Measurements from ENCODE around the gene TRABD. TPM values are rescaled to one million over a fixed set of nuclear protein-coding genes. Genes with fewer than 3 reads are reported as not detected.

The TRABD gene
- total RNA-seq, 1 donor from 2014 or later: 37.4 TPM

DNA sequence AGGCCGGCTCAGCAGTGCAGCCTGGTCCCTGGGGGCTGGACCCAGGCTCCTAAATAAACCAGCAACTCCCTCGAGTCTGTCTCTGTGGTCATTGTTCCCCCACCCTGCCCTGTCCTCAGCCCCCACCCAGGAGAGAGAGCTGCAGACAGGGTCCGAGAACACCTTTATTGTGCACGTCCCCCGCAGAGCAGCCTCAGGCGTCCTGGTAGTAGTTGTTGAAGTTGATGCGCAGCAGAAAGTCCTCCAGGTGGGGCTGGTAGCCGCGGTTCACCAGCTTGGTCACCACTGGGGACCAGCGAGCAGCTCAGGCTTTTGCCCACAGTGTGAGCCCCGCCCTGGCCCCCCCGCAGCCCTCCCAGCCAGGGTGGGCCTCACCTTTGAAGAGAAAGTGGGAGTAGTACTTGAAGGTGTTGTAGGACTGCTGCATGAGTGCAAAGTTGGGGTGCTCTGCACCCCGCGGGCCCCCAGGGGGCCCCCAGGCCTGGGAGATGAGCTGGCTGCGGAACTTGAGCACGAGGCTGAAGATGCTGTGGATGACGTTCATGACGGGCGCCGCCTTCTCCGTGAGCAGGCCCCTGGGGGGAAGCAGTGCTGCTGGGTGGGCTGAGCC is 31.9 kb downstream of the TRABD start:
- no peak for DNase-seq (ENCODE audit: low read depth)

- no peak for DNase-seq (ENCODE audit: low read depth)
Measured at GRCh38 chr22:50218153-50218995, 32.7 kb downstream of the TRABD start.

GRCh38 chr22:50218996-50219727 is 33.4 kb downstream of the TRABD start:
- peak; percentile 42 for DNase-seq (ENCODE audit: low read depth)

DNA sequence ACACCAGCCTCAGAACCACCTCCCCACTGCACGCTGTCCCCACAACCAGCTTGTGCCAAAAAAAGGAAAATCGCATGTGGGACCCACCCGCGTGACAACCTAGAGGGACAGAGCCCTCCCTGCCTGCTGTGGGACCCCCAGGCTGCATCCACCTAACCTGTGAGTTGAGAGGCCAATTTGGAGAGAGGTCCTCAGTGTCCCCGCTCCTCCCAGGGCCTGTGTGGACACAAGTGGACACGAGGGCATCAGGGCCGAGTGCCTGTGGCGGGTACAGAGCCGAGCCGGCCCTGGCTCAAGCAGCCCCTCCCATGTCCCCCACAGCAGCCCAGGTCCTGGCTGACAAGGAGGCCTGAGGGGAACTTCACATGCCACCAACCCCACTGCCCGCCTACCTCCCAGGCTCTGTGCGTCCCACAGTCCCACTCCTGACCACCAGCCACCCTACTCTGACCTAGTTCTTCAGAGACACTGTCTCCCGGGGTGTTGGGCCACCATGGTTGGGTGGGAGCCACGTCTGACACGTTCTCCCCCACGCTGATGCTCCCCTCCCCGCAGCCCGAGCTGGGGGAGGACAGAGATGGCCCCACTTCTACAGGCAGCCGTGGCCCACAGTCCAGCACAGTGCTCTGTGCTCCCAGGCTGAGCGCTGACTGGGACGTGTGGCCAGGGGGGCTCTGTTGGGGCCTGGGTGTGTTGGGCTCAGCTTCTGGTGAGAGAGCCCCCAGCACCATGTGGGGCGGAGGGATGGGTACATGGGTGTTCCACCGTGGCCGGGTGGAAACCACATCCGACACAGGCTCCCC is 34.3 kb downstream of the TRABD start:
- DNase-seq (ENCODE audit: low read depth): no peak

GRCh38 chr22:50220603-50221409 is 35.1 kb downstream of the TRABD start:
- no peak for DNase-seq (ENCODE audit: low read depth)

- no peak for DNase-seq (ENCODE audit: low read depth)
Measured at GRCh38 chr22:50221410-50222300, 35.9 kb downstream of the TRABD start.

DNA sequence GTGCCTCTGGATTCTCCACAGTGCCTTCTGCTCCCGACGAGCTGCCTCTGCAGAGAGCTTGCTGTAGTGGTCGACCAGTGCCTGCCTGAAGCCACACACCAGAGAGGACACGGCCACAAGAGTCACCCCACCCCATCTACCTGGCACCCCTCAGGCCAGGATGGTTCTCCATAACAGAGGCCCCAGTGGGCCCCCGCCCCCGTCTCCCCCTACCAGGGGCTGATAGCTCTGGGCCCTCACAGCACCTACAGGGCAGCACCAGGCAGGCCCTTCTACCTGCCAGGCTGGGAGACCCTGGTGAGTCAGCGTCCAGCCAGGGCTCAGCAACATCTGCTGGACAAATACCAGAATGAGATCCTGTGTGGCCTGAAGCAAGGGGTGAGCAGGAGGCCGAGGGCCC is 36.8 kb downstream of the TRABD start:
- DNase-seq (ENCODE audit: low read depth): no peak

DNA sequence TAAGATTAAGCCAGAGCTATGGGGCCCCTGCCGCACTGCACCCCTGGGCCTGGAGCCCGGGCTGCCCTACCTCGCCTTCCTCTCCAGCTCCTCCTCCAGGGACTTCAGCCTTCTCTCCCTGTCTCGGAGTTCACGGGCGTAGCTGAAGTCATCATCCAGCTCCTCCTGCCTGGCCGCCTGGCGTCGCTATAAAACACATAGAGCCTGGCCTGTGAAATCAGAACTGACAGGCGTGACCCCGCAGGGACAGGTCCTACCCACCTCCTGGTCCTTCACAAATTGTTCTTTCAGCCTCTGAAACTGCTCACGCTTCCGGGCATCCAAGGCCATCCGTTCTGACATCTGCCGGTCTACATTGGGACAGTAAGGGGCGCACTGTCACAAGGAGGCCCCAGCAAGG is 38.4 kb downstream of the TRABD start:
- no peak for DNase-seq (ENCODE audit: low read depth)

DNA sequence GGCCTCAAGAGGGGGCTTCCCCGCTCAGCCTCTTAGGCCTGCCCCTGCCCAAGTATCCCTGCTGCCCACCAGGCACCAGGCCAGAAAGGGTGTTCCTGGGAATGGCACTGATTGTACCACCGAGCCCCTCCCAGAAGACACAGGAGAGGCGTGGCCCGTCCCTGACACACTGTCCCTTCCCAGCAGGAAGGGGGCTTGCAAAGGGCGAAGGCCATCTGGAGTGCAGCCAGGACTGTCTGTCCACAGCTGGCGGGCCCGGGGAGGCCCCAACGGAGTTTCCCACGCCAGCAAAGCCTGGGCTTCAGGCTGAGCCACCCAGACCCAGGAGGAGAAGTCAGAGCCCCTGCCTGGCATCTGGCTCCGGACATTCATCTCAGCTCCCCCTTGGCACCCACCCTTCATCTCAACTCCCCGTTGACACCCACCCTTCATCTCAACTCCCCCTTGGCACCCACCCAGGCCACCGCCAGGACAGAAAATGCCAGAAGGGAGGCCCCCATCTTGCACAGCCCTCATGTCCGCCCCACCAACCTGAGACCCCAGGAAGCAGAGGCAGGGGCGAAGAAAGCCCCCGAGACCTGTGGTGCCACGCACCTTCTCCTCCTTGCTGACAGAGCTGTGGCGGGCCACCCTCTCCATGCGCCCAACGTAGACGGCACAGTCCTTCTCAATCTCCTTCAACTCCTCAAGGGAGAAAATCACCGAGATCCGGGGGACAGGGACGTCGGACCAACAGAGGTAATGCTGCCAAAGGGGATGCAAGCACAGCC is 39.7 kb downstream of the TRABD start:
- no peak for DNase-seq (ENCODE audit: low read depth)

GRCh38 chr22:50226063-50226874 is 40.6 kb downstream of the TRABD start:
- DNase-seq (ENCODE audit: low read depth): no peak

DNA sequence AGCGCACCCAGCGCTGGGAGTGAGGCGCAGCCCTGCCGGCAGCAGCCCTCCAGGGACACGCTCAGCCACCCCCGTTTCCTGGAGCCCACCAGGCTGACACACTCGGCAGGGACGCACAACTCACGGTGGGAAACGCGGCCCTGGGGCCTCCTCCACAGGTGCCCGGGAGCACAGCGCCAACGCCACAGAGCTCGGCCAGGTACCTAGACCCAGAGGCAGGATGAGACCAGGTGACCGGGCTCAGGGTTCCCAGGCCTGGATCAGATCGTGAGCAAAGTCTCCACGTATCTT is 41.1 kb downstream of the TRABD start:
- DNase-seq (ENCODE audit: low read depth): no peak

GRCh38 chr22:50227579-50228215 is 42.0 kb downstream of the TRABD start:
- DNase-seq (ENCODE audit: low read depth): no peak

- no peak for DNase-seq (ENCODE audit: low read depth)
Measured at GRCh38 chr22:50228366-50228765, 42.7 kb downstream of the TRABD start.

- no peak for DNase-seq (ENCODE audit: low read depth)
Measured at GRCh38 chr22:50229370-50229769, 43.7 kb downstream of the TRABD start.

GRCh38 chr22:50232481-50233151 is 46.9 kb downstream of the TRABD start:
- no peak for DNase-seq (ENCODE audit: low read depth)

DNA sequence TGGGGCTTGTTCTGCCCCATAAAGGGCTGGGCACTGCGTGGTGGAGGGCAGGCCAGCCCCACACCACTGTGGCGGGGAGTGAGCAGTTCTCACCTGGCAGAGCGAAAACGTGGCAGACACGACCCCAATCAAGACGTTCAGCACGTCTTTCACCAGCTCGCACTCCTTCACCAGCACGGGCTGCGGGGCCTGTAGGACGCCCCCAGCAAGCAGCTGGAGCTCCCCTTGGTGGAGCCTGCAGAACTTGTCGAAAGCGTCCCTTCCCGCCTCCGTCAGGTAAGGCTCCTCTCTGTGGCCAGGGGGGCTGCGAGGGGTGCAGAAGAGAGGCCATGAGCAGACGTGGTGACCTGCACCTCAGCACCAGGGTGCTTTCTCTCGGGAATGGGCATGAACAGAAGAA is 47.5 kb downstream of the TRABD start:
- DNase-seq (ENCODE audit: low read depth): no peak

DNA sequence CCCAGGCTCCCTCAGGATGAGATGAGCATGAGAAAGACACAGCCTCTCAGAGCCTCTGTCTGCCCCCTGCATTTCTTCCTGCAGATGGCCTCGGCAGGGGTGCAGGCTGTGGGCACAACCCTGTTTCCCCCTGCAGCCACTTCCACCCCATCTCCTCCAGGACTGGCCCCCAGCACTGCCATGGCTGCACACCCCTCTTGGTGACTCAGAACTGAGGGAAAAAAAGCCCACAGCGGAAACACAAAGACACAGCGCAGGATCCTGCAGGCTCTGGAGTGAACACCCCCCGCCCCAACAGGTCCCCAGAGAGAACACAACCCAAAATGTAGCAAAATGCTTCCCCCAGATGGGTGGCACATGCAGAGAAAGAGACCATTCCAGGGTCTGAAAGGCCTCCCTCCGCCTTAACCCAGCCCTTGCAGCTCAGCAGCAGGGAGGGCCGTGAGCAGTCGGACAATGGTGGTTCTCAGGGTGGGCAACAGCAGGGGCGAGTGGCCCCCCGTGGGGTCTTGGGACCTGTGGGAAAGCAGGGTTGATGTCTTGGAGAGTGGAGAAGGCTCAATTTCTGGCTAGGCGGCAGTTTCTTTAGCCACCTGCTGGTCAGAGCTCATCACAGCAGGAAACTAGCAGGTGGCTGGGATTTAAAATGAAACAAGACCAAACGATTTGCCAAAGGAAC is 51.2 kb downstream of the TRABD start:
- no peak for DNase-seq (ENCODE audit: low read depth)

Measured in renal cortical epithelial cell (primary cell).